Panc1 (cell line): ENCODE measurements around the gene ELL3. TPM values are rescaled to one million over a fixed set of nuclear protein-coding genes. Genes with fewer than 3 reads are reported as not detected.

Source experiments
- ATAC-seq: fragments of 200-7000 bp; cut with Tn5 transposase; 2 replicates; pipeline ENCODE4 v1.9.1; 2020; ENCODE audit warnings: mild to moderate bottlenecking, moderate library complexity
- BruUV-seq: library from RNA; stranded (reverse); fragments of 400-500 nt; replicated peaks from 2 replicates; lab custom pipeline; 2021; lab: Mats Ljungman, UMichigan
- CTCF ChIA-PET: fragments of 300-600 bp; sonication (Branson Sonifier 250); formaldehyde crosslinking; loops from one replicate; lab custom pipeline; 2022; ENCODE audit warnings: antibody characterized with exemption; lab: Charles Lee
- POLR2A ChIA-PET: fragments of 300-600 bp; sonication (Branson Sonifier 250); formaldehyde crosslinking; loops from one replicate; lab custom pipeline; 2022; ENCODE audit warnings: antibody characterized with exemption; lab: Charles Lee
- DNase-seq: peaks from one replicate; pipeline ENCODE4 v3.0.0-alpha.2; 2010; ENCODE audit warnings: low read depth, low spot score
- H3K27ac ChIP-seq: 2 replicates; pipeline ENCODE4 v1.5.1; 2011; ENCODE audit warnings: mild to moderate bottlenecking, low read length, inconsistent platforms
- H3K27me3 ChIP-seq: fragments of 200-500 bp; sonication (Bioruptor generic); 2 replicates; pipeline ENCODE4 v1.6.0; 2014; ENCODE audit warnings: low read length, inconsistent platforms; ENCODE audit not compliant: control insufficient read depth, insufficient read depth
- H3K36me3 ChIP-seq: fragments of 200-500 bp; sonication (Bioruptor generic); 2 replicates; pipeline ENCODE4 v1.5.1; 2014; ENCODE audit warnings: inconsistent platforms, mild to moderate bottlenecking, low read length, moderate library complexity; ENCODE audit not compliant: control insufficient read depth, insufficient read depth
- H3K4me1 ChIP-seq: 2 replicates; pipeline ENCODE4 v1.5.1; 2011; ENCODE audit warnings: inconsistent platforms, mild to moderate bottlenecking, low read length, moderate library complexity; ENCODE audit not compliant: control insufficient read depth, insufficient read depth
- H3K4me3 ChIP-seq, 2 experiments: 2 replicates each; pipeline ENCODE4 v1.5.1; 2011 to 2012; ENCODE audit warnings: low read depth in 2 of 2, low read length in 2 of 2, mild to moderate bottlenecking in 2 of 2, inconsistent platforms in 1 of 2, moderate library complexity in 1 of 2
- H3K9me3 ChIP-seq: fragments of 200-500 bp; sonication (Bioruptor generic); 2 replicates; pipeline ENCODE4 v1.5.1; 2014; ENCODE audit warnings: low read depth, mild to moderate bottlenecking, inconsistent platforms, low read length, moderate library complexity; ENCODE audit not compliant: control insufficient read depth, insufficient read depth
- POLR2AphosphoS5 ChIP-seq: IDR thresholded peaks from 2 replicates; pipeline ENCODE4 v1.6.1; 2012; ENCODE audit warnings: mild to moderate bottlenecking, low read depth, low read length, moderate library complexity
- SIN3A ChIP-seq: IDR thresholded peaks from 2 replicates; pipeline ENCODE4 v1.6.1; 2012; ENCODE audit warnings: low read depth, mild to moderate bottlenecking, low read length, moderate library complexity, borderline replicate concordance; ENCODE audit not compliant: insufficient read depth
- TCF7L2 ChIP-seq: IDR thresholded peaks from 2 replicates; pipeline ENCODE4 v1.6.1; 2011; ENCODE audit warnings: mild to moderate bottlenecking, low read depth, low read length, inconsistent platforms
- in situ Hi-C: cut with HindIII; loops from 2 replicates; pipeline ENCODE4 v1.10.0; 2016; ENCODE audit warnings: low sequenced_read_pairs, low pct_unique_long_range_greater_than_20kb
- intact Hi-C: fragments of 100-400 bp; cut with micrococcal nuclease; formaldehyde crosslinking; loops from one replicate; pipeline ENCODE4 v1.10.0; 2022; ENCODE audit not compliant: unreplicated experiment
- total RNA-seq: library from RNA; stranded (reverse); gene quantifications from one replicate; pipeline ENCODE4 v1.2.1, GENCODE V29; 2021; ENCODE audit not compliant: unreplicated experiment
- TF ChIP-seq, protein P1 (sequence below): fragments of 450-650 bp; IDR thresholded peaks from 2 replicates; pipeline ENCODE4 v1.5.1; 2017; ENCODE audit warnings: mild to moderate bottlenecking
- TF ChIP-seq, protein P2 (sequence below), 2 experiments: IDR thresholded peaks; 2 replicates each; pipeline ENCODE4 v1.6.1; 2011 to 2012; ENCODE audit warnings: low read depth in 2 of 2, control low read depth in 1 of 2, low read length in 1 of 2, mild to moderate bottlenecking in 1 of 2, moderate library complexity in 1 of 2; ENCODE audit not compliant: insufficient read depth in 1 of 2

ELL3 gene
- total RNA-seq, 1 experiment from 2014 or later: 6.8 TPM

DNA sequence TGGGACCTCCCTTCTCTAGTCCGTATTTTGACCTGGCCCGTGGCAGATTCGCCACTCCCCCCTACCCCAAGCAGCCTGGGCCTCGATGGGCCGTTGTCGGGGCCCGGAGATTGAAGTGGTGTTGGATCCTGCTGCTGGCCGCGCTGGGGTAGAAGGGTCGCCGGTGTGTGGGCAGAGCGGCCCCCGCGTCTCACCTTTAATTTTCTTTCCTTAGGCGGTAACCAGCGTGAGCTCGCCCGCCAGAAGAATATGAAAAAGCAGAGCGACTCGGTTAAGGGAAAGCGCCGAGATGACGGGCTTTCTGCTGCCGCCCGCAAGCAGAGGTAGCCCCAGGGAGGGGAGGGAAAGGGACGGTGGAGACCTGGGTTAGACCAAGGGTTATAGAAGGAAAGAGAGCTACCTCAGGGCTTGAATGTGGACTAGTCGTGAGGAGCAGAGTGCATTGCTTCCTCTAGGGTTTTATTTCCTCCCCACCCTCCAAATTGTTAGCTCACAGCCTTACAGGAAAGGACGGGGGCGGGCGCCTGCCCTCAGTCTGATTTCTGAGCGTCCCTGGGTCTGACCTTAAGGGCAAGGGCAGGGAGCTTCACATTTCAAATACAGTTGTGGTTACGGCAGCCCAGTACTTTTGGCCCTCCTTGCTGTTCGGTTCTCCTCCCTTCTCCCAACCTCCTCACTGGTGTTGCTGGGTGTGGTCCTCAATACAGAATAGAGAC is 16.2 kb upstream of the ELL3 start:
- no TSS peak for BruUV-seq
- intact Hi-C loops: no loop called here
- POLR2A ChIA-PET: interaction anchor here (0.5 to 0.6 kb wide), 2 partner anchors 24 to 307 kb away, joined by 3 to 4 read pairs; no protein-coding TSS in a partner anchor

DNA sequence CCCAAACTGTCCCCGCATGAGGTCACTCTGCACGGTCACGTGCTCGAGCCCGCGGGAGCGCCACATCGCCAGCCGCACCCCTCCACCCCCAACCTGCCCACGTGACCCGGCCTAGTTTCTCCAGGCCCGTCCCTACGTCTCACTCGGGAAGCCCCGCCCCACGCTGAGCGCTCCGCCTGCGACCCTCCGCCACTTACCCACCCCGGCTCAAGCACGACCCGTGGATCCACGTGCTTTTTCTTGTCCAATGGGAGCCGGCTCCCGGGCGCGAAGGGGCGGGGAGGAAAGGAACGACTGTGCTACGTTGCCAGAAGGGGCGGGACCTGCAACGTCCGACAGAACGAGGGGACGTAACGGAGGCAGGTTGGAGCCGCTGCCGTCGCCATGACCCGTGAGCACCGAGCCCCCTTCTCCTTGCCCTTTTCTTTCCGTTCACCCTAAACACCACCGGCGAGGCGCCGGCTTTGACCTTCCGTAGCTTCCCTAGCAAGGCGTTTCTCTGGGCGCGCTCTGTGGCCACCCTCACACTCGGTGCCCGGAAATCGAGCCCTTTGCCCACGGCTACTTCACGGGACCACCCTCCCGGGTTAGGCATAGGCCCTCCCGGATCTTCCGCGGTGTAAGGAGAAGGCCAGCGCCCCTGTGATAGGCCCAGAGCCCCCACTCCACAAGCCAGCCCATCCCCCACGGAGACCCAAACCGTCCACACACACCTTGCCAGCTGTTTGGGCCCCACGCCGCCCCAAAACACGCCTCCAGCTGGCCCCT is 15.4 kb upstream of the ELL3 start, which contains the start of gene SERF2:
TSS of gene SERF2 (plus strand) at position 328 of the 768 bp plus-strand sequence. CDS start at position 385, 57 bp downstream.
- intact Hi-C loops: no loop called here
- H3K36me3 ChIP-seq: peaks cover 9% of the 10 kb centered on the region
- BruUV-seq: no TSS peak
- ChIA-PET CTCF (no interaction called here), POLR2A (interaction anchor here (0.5 to 0.6 kb wide), 2 partner anchors 13 to 308 kb away, joined by 4 to 8 read pairs; no protein-coding TSS in a partner anchor)
- in situ Hi-C loops: no loop called here
- peak within 1 kb of the TSS; percentile 99 for H3K27ac ChIP-seq
- H3K4me1 ChIP-seq: peaks cover 31% of the 10 kb centered on the region
- peak; percentile 97 for DNase-seq
- H3K4me3 ChIP-seq: peak within 1 kb of the TSS; percentile 97 to 98
- TF ChIP-seq POLR2AphosphoS5: peak; percentile 90
- TF ChIP-seq SIN3A: 0 out of 2 replicates have a peak, but pooled peaks have one; percentile 47
- TF ChIP-seq TCF7L2: no peak
- no peaks in the 10 kb centered on the region for H3K27me3 ChIP-seq
- no peaks in the 10 kb centered on the region for H3K9me3 ChIP-seq
- peak; percentile 97 for ATAC-seq

More for the DNA sequence above, 16.2 kb upstream of the ELL3 start:
- Histone ChIP-seq H3K4me3 (peak overlapping the region; percentile 97 to 98), H3K4me1 (peaks cover 31% of the 10 kb centered on the region), H3K27me3 (no peaks in the 10 kb centered on the region), H3K36me3 (peaks cover 9% of the 10 kb centered on the region), H3K9me3 (no peaks in the 10 kb centered on the region), H3K27ac (peak overlapping the region; percentile 98)
- in situ Hi-C loops: no loop called here
- ATAC-seq (no peak), DNase-seq (no peak)
- CTCF ChIA-PET: no interaction called here
- TF ChIP-seq TCF7L2: no peak
- TF ChIP-seq, protein P1, sequence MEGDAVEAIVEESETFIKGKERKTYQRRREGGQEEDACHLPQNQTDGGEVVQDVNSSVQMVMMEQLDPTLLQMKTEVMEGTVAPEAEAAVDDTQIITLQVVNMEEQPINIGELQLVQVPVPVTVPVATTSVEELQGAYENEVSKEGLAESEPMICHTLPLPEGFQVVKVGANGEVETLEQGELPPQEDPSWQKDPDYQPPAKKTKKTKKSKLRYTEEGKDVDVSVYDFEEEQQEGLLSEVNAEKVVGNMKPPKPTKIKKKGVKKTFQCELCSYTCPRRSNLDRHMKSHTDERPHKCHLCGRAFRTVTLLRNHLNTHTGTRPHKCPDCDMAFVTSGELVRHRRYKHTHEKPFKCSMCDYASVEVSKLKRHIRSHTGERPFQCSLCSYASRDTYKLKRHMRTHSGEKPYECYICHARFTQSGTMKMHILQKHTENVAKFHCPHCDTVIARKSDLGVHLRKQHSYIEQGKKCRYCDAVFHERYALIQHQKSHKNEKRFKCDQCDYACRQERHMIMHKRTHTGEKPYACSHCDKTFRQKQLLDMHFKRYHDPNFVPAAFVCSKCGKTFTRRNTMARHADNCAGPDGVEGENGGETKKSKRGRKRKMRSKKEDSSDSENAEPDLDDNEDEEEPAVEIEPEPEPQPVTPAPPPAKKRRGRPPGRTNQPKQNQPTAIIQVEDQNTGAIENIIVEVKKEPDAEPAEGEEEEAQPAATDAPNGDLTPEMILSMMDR: no peak
- no peak for TF ChIP-seq SIN3A

DNA sequence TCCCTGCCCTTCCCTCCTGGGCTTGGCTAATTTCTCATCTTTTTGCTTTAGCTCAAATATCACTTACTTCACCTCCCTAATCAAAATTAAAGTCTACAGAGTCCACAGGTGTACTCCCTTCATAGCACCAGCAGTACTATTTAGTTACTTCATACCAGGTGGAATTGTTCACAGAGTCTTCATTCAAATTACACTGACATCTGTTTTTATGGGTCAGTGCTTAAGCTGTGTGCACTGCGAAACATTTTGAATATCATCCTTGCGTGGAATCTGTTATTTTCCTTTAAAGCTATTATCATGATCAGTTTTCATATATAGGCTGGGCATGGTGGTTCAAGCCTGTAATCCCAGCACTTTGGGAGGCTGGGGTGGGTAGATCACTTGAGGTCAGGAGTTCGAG is 12.6 kb upstream of the ELL3 start:
- CTCF ChIA-PET: no interaction called here
- DNase-seq (no peak), ATAC-seq (no peak)
- TF ChIP-seq, protein P2, sequence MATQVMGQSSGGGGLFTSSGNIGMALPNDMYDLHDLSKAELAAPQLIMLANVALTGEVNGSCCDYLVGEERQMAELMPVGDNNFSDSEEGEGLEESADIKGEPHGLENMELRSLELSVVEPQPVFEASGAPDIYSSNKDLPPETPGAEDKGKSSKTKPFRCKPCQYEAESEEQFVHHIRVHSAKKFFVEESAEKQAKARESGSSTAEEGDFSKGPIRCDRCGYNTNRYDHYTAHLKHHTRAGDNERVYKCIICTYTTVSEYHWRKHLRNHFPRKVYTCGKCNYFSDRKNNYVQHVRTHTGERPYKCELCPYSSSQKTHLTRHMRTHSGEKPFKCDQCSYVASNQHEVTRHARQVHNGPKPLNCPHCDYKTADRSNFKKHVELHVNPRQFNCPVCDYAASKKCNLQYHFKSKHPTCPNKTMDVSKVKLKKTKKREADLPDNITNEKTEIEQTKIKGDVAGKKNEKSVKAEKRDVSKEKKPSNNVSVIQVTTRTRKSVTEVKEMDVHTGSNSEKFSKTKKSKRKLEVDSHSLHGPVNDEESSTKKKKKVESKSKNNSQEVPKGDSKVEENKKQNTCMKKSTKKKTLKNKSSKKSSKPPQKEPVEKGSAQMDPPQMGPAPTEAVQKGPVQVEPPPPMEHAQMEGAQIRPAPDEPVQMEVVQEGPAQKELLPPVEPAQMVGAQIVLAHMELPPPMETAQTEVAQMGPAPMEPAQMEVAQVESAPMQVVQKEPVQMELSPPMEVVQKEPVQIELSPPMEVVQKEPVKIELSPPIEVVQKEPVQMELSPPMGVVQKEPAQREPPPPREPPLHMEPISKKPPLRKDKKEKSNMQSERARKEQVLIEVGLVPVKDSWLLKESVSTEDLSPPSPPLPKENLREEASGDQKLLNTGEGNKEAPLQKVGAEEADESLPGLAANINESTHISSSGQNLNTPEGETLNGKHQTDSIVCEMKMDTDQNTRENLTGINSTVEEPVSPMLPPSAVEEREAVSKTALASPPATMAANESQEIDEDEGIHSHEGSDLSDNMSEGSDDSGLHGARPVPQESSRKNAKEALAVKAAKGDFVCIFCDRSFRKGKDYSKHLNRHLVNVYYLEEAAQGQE (IDR thresholded peaks at IDR 0.05; ENCODE audit: insufficient read depth in 1 of 2, low read depth in 2 of 2, low read length in 1 of 2): no peak
- TF ChIP-seq TCF7L2: no peak
- TF ChIP-seq, protein P1: no peak
- no peak for TF ChIP-seq POLR2AphosphoS5
- no peak for TF ChIP-seq SIN3A
- H3K27ac ChIP-seq: no peak overlapping the region
- intact Hi-C loops: no loop called here
- no peaks in the 10 kb centered on the region for H3K27me3 ChIP-seq
- peaks cover 6% of the 10 kb centered on the region for H3K36me3 ChIP-seq
- peaks cover 18% of the 10 kb centered on the region for H3K4me1 ChIP-seq
- no TSS peak for BruUV-seq
- H3K4me3 ChIP-seq: no peak overlapping the region
- H3K9me3 ChIP-seq: no peaks in the 10 kb centered on the region
- POLR2A ChIA-PET: interaction anchor here (0.6 kb wide), 1 partner anchor 12 kb away, joined by 4 read pairs; no protein-coding TSS in a partner anchor
- in situ Hi-C loops: no loop called here
